ENCODE results near the gene UQCR10. TPM values are rescaled to one million over a fixed set of nuclear protein-coding genes. Genes with fewer than 3 reads are reported as not detected.

Gene UQCR10
- total RNA-seq, 1 experiment from 2014 or later: 119 TPM

DNA sequence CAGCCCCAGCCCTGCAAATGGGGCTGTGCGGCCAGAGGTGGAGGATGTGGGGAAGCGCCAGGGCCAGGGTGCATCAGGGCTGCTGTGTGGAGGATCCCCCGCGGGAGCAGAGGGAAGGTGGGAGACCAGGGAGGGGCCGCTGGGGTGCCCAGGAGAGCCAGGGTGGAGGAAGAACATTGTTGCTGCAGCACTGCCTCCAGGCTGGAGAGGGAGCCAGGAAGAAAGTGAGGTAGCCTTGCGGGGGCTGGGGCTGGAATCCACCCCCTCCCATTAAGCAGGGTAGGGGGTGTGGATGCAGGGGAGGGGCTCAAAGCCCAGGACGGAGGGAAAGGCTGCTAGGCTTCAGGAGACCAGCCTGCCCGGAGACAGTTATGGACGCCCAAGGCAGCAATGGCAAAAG is 32.3 kb upstream of the UQCR10 start:
- POLR2A ChIA-PET: no interaction called here
- no peaks in the 10 kb centered on the region for H3K36me3 ChIP-seq (ENCODE audit: control insufficient read depth in 1 of 2, insufficient read depth in 2 of 2, low read length in 2 of 2)
- H2AFZ ChIP-seq (ENCODE audit: low read depth, low read length, poor library complexity, severe bottlenecking): no peak overlapping the region
- H3K4me2 ChIP-seq (ENCODE audit: low read length): no peak overlapping the region
- no peaks in the 10 kb centered on the region for H4K20me1 ChIP-seq (ENCODE audit: insufficient read depth)
- TF ChIP-seq RAD21 (IDR thresholded peaks at IDR 0.05; ENCODE audit: low read depth) (no peak), SIN3A (IDR thresholded peaks at IDR 0.05; ENCODE audit: low read depth) (no peak), EZH2 (IDR thresholded peaks at IDR 0.05) (no peak), ZFX (IDR thresholded peaks at IDR 0.05) (no peak), POLR2A (IDR thresholded peaks at IDR 0.05; ENCODE audit: borderline replicate concordance, extremely low read depth, insufficient read depth, insufficient read length) (no peak), YY1 (IDR thresholded peaks at IDR 0.05; ENCODE audit: extremely low read depth, insufficient replicate concordance, low read depth, low read length) (no peak), EGR1 (IDR thresholded peaks at IDR 0.05; ENCODE audit: low read depth) (no peak), SP1 (IDR thresholded peaks at IDR 0.05; ENCODE audit: low read depth) (no peak), EZH2phosphoT487 (IDR thresholded peaks at IDR 0.05; ENCODE audit: borderline replicate concordance) (no peak), POLR2AphosphoS5 (IDR thresholded peaks at IDR 0.05; ENCODE audit: low read depth, low read length) (no peak)
- TF ChIP-seq, protein P1, sequence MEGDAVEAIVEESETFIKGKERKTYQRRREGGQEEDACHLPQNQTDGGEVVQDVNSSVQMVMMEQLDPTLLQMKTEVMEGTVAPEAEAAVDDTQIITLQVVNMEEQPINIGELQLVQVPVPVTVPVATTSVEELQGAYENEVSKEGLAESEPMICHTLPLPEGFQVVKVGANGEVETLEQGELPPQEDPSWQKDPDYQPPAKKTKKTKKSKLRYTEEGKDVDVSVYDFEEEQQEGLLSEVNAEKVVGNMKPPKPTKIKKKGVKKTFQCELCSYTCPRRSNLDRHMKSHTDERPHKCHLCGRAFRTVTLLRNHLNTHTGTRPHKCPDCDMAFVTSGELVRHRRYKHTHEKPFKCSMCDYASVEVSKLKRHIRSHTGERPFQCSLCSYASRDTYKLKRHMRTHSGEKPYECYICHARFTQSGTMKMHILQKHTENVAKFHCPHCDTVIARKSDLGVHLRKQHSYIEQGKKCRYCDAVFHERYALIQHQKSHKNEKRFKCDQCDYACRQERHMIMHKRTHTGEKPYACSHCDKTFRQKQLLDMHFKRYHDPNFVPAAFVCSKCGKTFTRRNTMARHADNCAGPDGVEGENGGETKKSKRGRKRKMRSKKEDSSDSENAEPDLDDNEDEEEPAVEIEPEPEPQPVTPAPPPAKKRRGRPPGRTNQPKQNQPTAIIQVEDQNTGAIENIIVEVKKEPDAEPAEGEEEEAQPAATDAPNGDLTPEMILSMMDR (IDR thresholded peaks at IDR 0.05 in 2 of 3, conservative IDR thresholded peaks at IDR 0.05 in 1 of 3; ENCODE audit: borderline replicate concordance in 1 of 3, insufficient read depth in 1 of 3, low read depth in 2 of 3, low read length in 2 of 3): no peak
- TF ChIP-seq, protein P2, sequence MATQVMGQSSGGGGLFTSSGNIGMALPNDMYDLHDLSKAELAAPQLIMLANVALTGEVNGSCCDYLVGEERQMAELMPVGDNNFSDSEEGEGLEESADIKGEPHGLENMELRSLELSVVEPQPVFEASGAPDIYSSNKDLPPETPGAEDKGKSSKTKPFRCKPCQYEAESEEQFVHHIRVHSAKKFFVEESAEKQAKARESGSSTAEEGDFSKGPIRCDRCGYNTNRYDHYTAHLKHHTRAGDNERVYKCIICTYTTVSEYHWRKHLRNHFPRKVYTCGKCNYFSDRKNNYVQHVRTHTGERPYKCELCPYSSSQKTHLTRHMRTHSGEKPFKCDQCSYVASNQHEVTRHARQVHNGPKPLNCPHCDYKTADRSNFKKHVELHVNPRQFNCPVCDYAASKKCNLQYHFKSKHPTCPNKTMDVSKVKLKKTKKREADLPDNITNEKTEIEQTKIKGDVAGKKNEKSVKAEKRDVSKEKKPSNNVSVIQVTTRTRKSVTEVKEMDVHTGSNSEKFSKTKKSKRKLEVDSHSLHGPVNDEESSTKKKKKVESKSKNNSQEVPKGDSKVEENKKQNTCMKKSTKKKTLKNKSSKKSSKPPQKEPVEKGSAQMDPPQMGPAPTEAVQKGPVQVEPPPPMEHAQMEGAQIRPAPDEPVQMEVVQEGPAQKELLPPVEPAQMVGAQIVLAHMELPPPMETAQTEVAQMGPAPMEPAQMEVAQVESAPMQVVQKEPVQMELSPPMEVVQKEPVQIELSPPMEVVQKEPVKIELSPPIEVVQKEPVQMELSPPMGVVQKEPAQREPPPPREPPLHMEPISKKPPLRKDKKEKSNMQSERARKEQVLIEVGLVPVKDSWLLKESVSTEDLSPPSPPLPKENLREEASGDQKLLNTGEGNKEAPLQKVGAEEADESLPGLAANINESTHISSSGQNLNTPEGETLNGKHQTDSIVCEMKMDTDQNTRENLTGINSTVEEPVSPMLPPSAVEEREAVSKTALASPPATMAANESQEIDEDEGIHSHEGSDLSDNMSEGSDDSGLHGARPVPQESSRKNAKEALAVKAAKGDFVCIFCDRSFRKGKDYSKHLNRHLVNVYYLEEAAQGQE (IDR thresholded peaks at IDR 0.05; ENCODE audit: low read depth): no peak
- TF ChIP-seq, protein P3, sequence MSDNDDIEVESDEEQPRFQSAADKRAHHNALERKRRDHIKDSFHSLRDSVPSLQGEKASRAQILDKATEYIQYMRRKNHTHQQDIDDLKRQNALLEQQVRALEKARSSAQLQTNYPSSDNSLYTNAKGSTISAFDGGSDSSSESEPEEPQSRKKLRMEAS (IDR thresholded peaks at IDR 0.05): no peak
- H3K4me3 ChIP-seq (replicated peaks in 1 of 2; ENCODE audit: low read depth in 1 of 2, low read length in 2 of 2): no peak overlapping the region
- H3K9ac ChIP-seq (ENCODE audit: low read length): no peak overlapping the region
- no peaks in the 10 kb centered on the region for H3K9me2 ChIP-seq (ENCODE audit: insufficient read depth)
- CTCF ChIA-PET: no interaction called here
- H3K27ac ChIP-seq (ENCODE audit: low read depth, low read length): no peak overlapping the region
- intact Hi-C loops (cut with micrococcal nuclease): no loop called here
- no TSS peak for BruUV-seq (replicated peaks)
- RAD21 ChIA-PET (ENCODE audit: low non-redundant PET in 1 of 2, low total read pairs in 2 of 2, uncharacterized antibody in 2 of 2, unreplicated experiment in 2 of 2): no interaction called here
- no peak for ATAC-seq
- no peaks in the 10 kb centered on the region for H3K79me2 ChIP-seq (ENCODE audit: insufficient read depth, low read length)
- no peak for DNase-seq (ENCODE audit: low read depth, low spot score)
- H3K4me1 ChIP-seq (ENCODE audit: control insufficient read depth in 1 of 2, insufficient read depth in 2 of 2, low read length in 2 of 2): no peaks in the 10 kb centered on the region
- H3K9me3 ChIP-seq (ENCODE audit: control insufficient read depth in 1 of 2, insufficient read depth in 1 of 2, low read depth in 1 of 2, low read length in 2 of 2): no peaks in the 10 kb centered on the region
- H3K27me3 ChIP-seq (ENCODE audit: insufficient read depth, low read length): no peaks in the 10 kb centered on the region

All from HCT116 (cell line).